ENCODE measurements around the gene AFF3. TPM values are rescaled to one million over a fixed set of nuclear protein-coding genes. Genes with fewer than 3 reads are reported as not detected.

AFF3 gene
- total and polyA plus RNA-seq, 2 of the 8 experiments (the other 6 are each of a cell fraction or from before 2014, with no cell fraction given) = 0.27 to 3.0 TPM

DNA sequence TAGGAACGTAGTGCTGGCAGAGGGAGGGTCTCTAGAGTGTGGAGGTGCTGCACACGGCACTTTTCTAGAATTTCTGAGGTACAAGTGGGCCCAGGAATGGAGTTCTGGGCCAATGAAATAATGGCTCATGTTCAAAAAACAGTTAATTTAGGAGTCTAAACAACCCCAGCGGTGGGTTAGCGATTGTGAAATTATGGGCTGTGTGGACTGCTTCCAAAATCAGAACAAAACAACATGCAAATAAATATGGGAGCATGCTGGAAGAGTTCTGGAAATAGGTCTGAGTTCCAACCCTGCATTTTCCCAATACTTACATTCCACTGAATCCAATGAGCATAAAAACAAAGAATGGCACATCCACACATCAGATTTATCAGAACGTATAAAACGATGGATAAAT, 317.6 kb downstream of the AFF3 start:
- H2BK20ac ChIP-seq (ENCODE audit: low read length) = no peak overlapping the region
- no peak overlapping the region for H4K8ac ChIP-seq (ENCODE audit: extremely low read depth, insufficient read depth, low read length)
- H3K4me2 ChIP-seq (ENCODE audit: insufficient read depth in 1 of 2, low read depth in 2 of 2, low read length in 2 of 2) = no peak overlapping the region
- DNase-seq (ENCODE audit: low read depth in 1 of 2, low spot score in 2 of 2) (no peak), FAIRE-seq (no peak)
- H4K5ac ChIP-seq (ENCODE audit: insufficient read length, low read depth, low read length) = no peak overlapping the region
- H3K9me3 ChIP-seq (ENCODE audit: insufficient read depth in 2 of 2, low read depth in 1 of 2, low read length in 1 of 2) = no peaks in the 10 kb centered on the region
- H2BK5ac ChIP-seq (ENCODE audit: low read depth, low read length) = no peak overlapping the region
- no peak overlapping the region for H2BK12ac ChIP-seq (ENCODE audit: low read depth, low read length)
- no peak overlapping the region for H2AK5ac ChIP-seq (ENCODE audit: low read depth, low read length)
- H3K9ac ChIP-seq (replicated peaks in 1 of 4; ENCODE audit: extremely low read depth in 1 of 4, low read depth in 3 of 4, low read length in 3 of 4) = no peak overlapping the region
- no peaks in the 10 kb centered on the region for H3K36me3 ChIP-seq (ENCODE audit: control insufficient read depth in 2 of 4, insufficient read depth in 4 of 4, low read length in 3 of 4)
- no peaks in the 10 kb centered on the region for H4K20me1 ChIP-seq (replicated peaks in 1 of 2; ENCODE audit: control insufficient read depth in 1 of 2, insufficient read depth in 2 of 2, low read length in 2 of 2)
- TF ChIP-seq EGR1 (IDR thresholded peaks at IDR 0.05; ENCODE audit: borderline replicate concordance, low read depth, low read length) (no peak), RBBP5 (IDR thresholded peaks at IDR 0.05; ENCODE audit: borderline replicate concordance, low read depth, low read length) (no peak), CBX5 (IDR thresholded peaks at IDR 0.05; ENCODE audit: low read depth, low read length) (no peak), ZNF274 (IDR thresholded peaks at IDR 0.05; ENCODE audit: borderline replicate concordance, extremely low read depth, low read length) (no peak), BACH1 (IDR thresholded peaks at IDR 0.05; ENCODE audit: low read length) (no peak), TEAD4 (IDR thresholded peaks at IDR 0.05; ENCODE audit: low read depth, low read length) (no peak)
- no peaks in the 10 kb centered on the region for H3K27me3 ChIP-seq (replicated peaks in 1 of 4; ENCODE audit: control insufficient read depth in 3 of 4, extremely low read depth in 1 of 4, insufficient read depth in 3 of 4, low read length in 3 of 4)
- POLR2A ChIA-PET (ENCODE audit: partially characterized antibody) = no interaction called here
- 97% methylated on average over 6 of the region's 6 CpGs; no CpG with 5 or more reads in 1 of the 2 experiments for WGBS, 2 experiments (ENCODE audit: extremely low coverage in 1 of 2, insufficient coverage in 1 of 2, insufficient read length in 1 of 2, insufficient replicate concordance in 2 of 2, low coverage in 1 of 2, low lambda C conversion rate in 2 of 2, missing lambda C conversion rate in 1 of 2)
- no peak overlapping the region for H2BK15ac ChIP-seq (ENCODE audit: low read length)
- H2AFZ ChIP-seq (ENCODE audit: low read length) = no peak overlapping the region
- CTCF ChIA-PET (ENCODE audit: partially characterized antibody) = no interaction called here
- no peaks in the 10 kb centered on the region for H3K79me1 ChIP-seq (ENCODE audit: low read depth, low read length)
- H3K14ac ChIP-seq (ENCODE audit: insufficient read length) = no peak overlapping the region
- H3K23ac ChIP-seq (ENCODE audit: insufficient read length) = no peak overlapping the region
- H3K4me1 ChIP-seq (replicated peaks in 1 of 4; ENCODE audit: control insufficient read depth in 3 of 4, insufficient read depth in 4 of 4, low read length in 3 of 4) = peaks cover 0 to 13% (median 2%) of the 10 kb centered on the region in 4 experiments; a peak in 2 of 7 replicates
- no peak overlapping the region for H2BK120ac ChIP-seq (replicated peaks; ENCODE audit: low read depth, low read length)
- H3K79me2 ChIP-seq (ENCODE audit: control insufficient read depth in 1 of 2, insufficient read depth in 2 of 2, low read length in 2 of 2) = no peaks in the 10 kb centered on the region
- H3K27ac ChIP-seq (ENCODE audit: low read depth, low read length) = no peak overlapping the region
- H3K18ac ChIP-seq (ENCODE audit: extremely low read depth, low read length) = no peak overlapping the region
- no peak overlapping the region for H3K4ac ChIP-seq (replicated peaks; ENCODE audit: insufficient read length, low read depth, low read length)
- H4K91ac ChIP-seq (replicated peaks; ENCODE audit: insufficient read length, low read length) = no peak overlapping the region
- H3K4me3 ChIP-seq (ENCODE audit: extremely low read depth in 1 of 4, insufficient read depth in 2 of 4, low read depth in 3 of 4, low read length in 4 of 4) = no peak overlapping the region
- H3K56ac ChIP-seq (replicated peaks; ENCODE audit: insufficient read length, low read depth, low read length) = no peak overlapping the region
- no peaks in the 10 kb centered on the region for H3K23me2 ChIP-seq (ENCODE audit: low read depth, low read length)
